ENCODE results near the gene GLI2.

The GLI2 gene

DNA sequence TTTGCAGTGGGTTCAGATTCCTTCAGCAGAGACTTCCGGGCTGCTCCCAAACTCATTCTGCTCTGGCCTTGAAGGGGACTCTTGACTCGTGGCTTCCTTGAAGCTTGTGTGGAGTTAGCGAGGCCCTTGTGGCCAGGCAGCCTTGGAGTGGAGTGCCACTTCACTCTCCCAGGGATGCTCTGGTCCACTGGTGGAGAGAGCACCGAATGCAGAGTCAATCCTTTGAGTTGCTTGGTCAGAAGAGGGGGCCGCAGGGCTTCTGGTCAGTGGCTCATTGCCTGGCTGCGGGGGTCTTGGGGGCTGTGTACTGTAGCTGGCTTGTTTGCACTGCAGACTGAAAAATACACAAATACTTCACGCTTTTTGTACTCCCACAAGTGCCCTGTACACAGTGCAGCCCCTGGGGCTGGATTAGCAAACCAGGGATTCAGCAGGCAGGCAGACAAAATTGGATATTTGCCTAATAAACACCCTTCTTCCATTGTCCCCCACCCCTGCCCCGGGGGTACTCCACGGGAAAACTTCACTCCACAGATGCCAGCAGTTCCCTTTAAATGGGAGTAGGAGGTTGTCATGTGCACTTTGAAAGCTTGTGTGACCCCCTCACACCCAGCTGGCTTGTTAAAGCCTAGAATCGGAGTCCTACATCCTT, 3.2 kb downstream of the GLI2 start:
- no peak for DNase-seq (ENCODE audit: low read depth)

- DNase-seq (ENCODE audit: low read depth): no peak
These were observed 3.9 kb downstream of the GLI2 start for GRCh38 chr2:120739438-120740090.

GRCh38 chr2:120740375-120740764, 4.7 kb downstream of the GLI2 start:
- no peak for DNase-seq (ENCODE audit: low read depth)

GRCh38 chr2:120740765-120741524, 5.3 kb downstream of the GLI2 start:
- no peak for DNase-seq (ENCODE audit: low read depth)

DNA sequence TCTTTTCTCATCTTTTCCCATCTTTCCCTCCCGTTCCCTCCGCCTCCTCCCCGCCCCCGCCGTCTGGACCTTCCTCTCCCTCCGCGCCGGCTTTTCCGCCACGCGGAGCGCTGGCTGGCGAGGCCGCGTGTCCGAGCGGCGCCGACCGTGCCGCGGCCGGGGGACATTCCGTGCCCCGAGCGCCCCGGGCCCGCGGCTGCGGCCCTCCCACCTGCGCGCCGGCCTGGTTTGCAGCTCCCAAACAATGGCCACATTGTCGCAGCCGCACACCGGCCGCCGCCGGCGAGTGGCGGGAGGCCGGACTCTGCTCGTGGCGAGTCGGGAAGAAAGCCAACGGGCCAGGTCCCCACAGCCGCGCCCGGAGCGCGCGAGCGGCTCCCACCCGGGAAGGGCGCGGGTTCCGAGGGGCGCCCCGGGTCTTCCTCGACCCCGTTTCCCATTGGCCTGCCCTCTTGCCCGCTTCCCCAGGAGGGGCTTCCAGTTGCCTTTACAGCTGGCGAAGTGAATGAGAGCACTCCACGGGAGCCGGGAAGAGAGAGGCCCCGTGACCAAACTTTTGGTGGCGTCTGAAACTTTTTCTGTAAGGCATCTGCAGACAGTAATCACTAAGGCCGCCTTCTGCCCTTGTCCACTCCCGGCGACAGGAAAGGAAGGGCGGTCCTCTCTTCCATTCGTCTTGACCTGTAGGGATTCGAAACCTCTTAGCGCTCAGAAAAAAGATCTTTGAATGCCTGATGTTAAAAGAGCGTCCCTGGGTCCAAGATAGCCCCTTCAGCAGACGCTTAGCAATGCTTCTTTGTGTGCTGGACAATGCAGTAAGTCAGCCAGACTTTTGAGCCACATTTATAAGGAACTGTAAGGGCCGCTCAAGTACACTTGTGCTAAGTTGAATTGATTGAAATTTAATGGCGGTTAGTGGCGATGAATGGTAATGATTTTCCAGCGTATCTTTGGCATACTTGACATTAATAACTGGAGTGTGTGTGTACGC, 6.2 kb downstream of the GLI2 start:
- no peak for DNase-seq (ENCODE audit: low read depth)

DNA sequence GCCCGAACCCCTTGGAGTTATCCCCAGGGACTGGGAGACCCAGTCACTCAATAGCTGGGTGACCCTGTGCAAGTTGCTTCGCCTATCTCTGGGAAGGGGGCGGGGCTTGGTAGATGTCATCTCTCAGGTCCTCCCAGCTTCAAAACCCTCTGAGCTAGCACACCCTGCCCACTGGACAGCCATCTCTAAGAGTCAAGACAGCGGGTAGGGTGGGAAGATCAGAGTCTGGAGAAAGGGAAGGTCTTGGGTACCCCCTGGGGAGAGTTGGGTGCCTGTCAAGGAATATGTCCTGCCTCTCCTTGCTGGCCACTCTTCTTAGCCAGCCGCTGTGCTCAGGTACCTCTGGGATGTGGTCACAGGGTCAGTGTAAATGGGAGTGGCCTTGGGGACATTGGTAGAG, 8.0 kb downstream of the GLI2 start:
- no peak for DNase-seq (ENCODE audit: low read depth)

- no peak for DNase-seq (ENCODE audit: low read depth)
These were observed 9.1 kb downstream of the GLI2 start for GRCh38 chr2:120744817-120745216.

DNA sequence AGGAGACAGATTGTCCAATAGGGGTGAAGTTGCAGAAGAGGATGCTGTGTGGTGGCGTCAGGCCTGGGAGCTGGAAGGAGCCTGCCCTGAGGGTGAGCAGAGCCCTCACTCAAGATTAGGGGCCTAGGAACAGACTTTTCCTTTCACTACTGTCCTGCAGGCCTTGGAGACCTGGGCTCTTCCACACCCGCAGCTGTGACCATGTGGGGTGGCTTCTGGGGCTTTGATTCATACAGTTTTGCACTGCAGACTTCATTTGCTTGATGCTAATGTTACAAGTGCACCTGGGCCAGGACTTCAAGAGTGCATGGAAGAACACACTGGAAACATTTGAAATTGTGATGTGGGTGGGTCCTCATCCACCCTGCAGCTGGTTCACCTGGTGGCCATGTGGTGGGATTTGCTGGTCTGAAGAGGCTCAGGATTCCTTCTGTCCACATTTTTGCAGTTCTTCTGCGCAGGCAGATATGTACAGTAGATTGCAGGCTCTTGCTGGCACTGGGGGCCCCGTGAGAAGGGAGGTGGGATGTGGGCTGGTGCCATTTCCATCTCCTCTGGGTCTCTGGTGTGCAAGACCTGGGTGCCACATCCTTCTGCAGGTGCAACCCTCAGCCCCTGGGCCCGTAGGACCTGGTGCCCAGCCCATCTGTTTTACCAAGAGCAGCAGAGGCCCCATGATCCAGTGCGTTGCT, 9.9 kb downstream of the GLI2 start:
- DNase-seq (ENCODE audit: low read depth): no peak

DNA sequence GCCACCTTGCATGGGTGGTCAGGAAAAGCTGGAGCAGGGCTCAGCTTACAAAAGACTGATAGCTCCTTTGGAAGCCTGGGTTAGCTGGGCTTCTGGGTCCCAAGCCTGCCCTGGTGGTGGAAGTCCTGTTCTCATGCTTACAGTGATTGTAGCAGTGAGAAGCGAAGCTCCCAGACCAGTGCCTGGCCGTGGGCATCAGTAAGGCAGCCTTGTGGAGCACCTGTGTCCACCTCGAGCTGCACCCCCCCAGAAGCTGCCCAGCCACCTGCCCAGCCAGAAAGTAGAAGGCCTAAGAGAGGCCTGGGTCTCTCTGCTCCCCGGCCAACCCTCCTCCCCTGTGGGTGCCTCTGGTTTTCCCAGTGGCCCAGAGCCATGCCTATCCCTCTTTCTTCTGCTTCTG, 10.5 kb downstream of the GLI2 start:
- DNase-seq (ENCODE audit: low read depth): no peak

DNA sequence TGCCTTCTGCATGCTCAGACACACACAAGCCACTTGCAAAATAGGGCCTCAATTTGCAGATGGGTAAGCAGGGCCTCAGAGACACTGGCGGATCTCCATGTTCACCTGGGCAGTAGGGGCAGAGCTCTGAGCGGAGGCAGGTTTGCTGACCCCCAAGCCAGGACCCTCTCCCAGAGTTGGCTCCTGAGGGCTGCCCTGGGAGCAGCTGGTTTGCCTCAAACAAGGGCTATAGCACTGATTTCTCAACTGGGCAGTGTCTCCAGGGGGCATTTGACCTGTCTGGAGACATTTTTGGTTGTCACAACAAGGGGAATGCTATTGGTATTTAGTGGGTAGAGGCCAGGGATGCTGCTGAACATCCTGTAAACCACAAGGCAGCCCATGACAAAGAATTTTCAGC, 11.6 kb downstream of the GLI2 start:
- no peak for DNase-seq (ENCODE audit: low read depth)

DNA sequence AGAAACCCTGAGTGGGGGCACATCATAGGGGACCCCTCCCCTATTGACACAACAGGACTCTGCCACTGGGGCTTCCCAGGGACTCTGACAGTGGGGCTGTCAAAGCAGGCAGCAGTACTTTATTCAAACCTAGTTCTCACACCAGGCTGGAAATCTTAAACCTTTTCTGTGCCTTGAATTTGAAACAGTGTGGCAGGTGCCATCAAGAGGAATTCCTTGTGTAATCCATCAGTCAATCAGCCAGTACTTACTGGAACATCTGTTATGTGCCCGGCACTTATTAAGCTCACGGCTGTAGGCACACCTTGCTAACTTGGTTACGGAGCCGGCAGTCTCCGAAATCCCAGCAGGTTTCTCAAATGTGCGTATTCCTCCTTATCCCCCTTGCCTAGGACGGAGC, 12.0 kb downstream of the GLI2 start:
- DNase-seq (ENCODE audit: low read depth): no peak

DNA sequence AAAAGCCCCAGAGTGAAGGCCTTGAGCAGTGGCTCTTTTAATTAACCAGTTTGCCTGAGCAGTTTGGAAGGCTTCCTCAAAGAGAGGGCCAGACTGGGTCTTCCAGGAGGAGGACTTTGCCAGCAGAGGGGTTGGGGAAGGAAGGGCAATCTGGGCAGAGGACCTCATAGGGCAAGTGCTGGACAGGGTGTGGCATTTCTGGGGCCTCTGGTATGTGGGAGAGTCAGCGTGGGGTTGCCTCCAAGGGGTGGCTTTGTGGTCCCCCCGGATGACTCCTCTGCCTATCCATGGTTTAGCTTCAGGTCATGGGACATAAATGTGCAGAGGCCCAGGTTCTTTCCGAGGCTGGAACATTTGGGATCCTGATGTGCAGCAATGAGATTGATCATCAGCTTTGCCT, 12.6 kb downstream of the GLI2 start:
- DNase-seq (ENCODE audit: low read depth): no peak

DNA sequence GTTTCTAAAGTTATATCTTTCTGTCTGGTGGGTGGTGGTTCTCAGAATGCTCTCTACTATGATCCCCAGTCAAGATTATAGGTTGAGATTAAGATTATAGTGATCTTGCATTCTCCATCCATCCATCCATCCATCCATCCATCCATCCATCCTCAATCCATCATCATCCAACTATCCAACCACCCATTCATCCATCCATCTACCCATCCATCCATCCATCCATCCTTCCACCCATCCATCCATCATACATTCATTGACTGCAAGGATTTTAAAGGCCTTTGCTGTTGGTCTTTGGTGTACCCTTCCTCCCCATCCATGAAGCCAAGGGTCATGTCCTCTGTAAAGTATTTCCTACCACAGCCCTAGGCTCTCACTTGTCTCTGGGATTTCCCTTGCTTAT, 13.1 kb downstream of the GLI2 start:
- DNase-seq (ENCODE audit: low read depth): no peak

GRCh38 chr2:120749506-120750431, 14.1 kb downstream of the GLI2 start:
- no peak for DNase-seq (ENCODE audit: low read depth)

DNA sequence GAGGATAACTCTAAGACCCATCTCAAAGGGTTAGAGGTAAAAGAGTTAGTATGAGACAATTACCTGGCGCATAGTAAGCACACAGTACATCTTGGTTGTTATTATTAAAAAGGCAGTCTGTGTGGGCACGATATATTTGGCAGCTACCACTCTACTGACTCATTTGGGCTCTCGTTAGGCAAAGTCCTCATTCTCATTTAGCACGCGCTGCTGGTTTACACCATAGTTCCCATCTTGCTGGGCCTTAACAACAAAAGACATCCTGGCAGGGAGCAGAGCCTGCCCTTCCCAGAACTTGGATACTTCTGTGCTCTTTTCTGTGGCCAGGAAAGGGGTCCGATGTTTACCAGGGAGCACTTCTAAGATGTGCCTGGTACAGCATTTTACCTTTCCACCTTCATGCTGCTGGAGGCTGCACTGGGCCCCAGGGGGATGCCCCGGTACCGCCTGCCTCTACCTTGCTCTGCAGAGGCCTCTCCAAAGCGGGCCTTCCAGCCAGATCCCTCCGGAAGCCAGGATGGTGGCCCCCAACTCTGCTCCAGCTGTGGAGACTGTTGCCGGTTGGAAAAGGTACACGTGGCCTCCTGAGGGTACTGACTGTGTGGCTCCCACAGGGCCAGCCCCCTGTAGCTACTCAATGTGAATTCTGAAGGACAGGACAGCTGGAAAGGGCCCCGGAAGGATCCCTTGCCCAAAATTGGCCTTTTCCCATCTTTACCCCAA, 15.0 kb downstream of the GLI2 start:
- no peak for DNase-seq (ENCODE audit: low read depth)

DNA sequence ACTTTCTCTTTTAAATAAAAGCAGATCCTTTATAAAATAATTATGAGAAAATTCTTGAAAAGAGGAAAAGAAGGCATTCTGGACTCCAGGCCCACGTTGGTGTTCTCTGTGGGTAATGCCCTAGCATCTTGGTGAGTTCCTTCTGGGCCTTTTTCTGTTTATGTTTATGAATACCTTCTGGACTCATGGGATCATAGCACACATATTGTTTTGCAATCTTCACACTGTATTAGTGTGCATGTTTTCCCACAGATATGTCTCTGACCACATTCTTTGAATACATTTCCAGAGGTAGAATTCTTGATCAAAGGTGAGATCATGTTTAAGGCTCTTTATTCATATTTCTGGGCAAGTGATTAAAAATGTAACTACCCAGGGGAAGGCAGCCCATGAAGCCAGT, 15.9 kb downstream of the GLI2 start:
- no peak for DNase-seq (ENCODE audit: low read depth)

DNA sequence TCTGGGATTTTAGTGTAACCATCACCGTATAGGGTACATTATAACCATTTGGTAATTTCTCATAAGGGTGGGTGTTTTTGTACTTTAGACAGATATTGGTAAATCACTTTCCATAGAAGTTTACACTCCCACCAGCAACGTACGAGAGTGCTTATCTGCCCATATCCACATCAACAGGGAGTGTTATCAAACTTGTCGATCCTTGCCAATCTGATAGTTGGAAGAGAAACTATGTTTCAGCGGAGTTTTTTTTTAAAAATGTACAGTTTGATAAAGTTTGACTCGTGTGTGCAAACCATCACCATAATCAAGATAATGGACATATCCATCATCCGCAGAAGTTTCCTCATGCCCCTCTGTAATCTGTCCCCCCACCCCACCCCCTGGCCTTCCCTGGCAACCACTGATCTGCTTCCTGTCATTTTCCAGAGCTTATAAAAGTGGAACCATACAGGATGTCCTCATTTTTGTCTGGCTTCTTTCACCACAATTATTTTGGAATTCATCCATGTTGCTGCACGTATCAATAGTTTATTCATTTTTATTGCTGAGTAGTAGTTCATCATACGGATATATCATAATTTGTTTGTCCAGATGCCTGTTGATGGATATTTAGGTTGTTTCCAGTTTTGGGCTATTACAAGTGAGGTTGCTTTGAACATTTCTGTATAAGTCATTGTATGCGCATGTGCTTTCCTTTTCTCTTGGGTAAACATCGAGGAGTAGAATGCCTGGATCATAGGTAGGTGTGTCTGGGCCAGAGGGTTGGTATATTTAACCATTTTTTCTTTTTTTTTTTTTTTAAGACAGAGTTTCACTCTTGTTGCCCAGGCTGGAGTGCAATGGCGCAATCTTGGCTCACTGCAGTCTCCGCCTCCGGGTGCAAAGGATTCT, 18.6 kb downstream of the GLI2 start:
- DNase-seq (ENCODE audit: low read depth): no peak

All from activated T-cell treated with anti-CD3 and anti-CD28 coated beads for 24 hours (primary cell).